ENCODE data around the gene FLNC.

FLNC gene

GRCh38 chr7:128842674-128843641 lies 12.8 kb downstream of the FLNC start:
- H3K4me3 ChIP-seq (replicated peaks; ENCODE audit: low read depth, low read length), result no peak overlapping the region
- DNase-seq (ENCODE audit: low read depth), result no peak
- no peak for TF ChIP-seq CTCF (IDR thresholded peaks at IDR 0.05; ENCODE audit: low read length, missing control alignments)

GRCh38 chr7:128843938-128844621 lies 13.9 kb downstream of the FLNC start:
- no peak overlapping the region for H3K4me3 ChIP-seq (replicated peaks; ENCODE audit: low read depth, low read length)
- TF ChIP-seq CTCF (IDR thresholded peaks at IDR 0.05; ENCODE audit: low read length, missing control alignments), result no peak
- no peak for DNase-seq (ENCODE audit: low read depth)

GRCh38 chr7:128844777-128845311 lies 14.6 kb downstream of the FLNC start:
- H3K4me3 ChIP-seq (replicated peaks; ENCODE audit: low read depth, low read length), result no peak overlapping the region
- DNase-seq (ENCODE audit: low read depth), result no peak
- TF ChIP-seq CTCF (IDR thresholded peaks at IDR 0.05; ENCODE audit: low read length, missing control alignments), result no peak

- no peak for TF ChIP-seq CTCF (IDR thresholded peaks at IDR 0.05; ENCODE audit: low read length, missing control alignments)
- H3K4me3 ChIP-seq (replicated peaks; ENCODE audit: low read depth, low read length), result no peak overlapping the region
- DNase-seq (ENCODE audit: low read depth), result no peak
These were observed 15.3 kb downstream of the FLNC start for GRCh38 chr7:128845475-128845874.

GRCh38 chr7:128845987-128846386 lies 15.8 kb downstream of the FLNC start:
- DNase-seq (ENCODE audit: low read depth), result no peak
- no peak for TF ChIP-seq CTCF (IDR thresholded peaks at IDR 0.05; ENCODE audit: low read length, missing control alignments)
- no peak overlapping the region for H3K4me3 ChIP-seq (replicated peaks; ENCODE audit: low read depth, low read length)

- DNase-seq (ENCODE audit: low read depth), result no peak
- no peak overlapping the region for H3K4me3 ChIP-seq (replicated peaks; ENCODE audit: low read depth, low read length)
- TF ChIP-seq CTCF (IDR thresholded peaks at IDR 0.05; ENCODE audit: low read length, missing control alignments), result no peak
These were observed 16.7 kb downstream of the FLNC start for GRCh38 chr7:128846781-128847444.
